ENCODE data around the gene GPC6. TPM values are rescaled to one million over a fixed set of nuclear protein-coding genes. Genes with fewer than 3 reads are reported as not detected.

The GPC6 gene
- total and polyA plus RNA-seq, 2 donors (not counting 1 experiment from before 2014, with no cell fraction given) = not detected

- Histone ChIP-seq H4K20me1 (ENCODE audit: control insufficient read depth, insufficient read depth, low read length, poor library complexity, severe bottlenecking) (no peaks in the 10 kb centered on the region), H3K79me2 (ENCODE audit: control insufficient read depth, insufficient read depth, low read length) (no peaks in the 10 kb centered on the region), H3K36me3 (replicated peaks in 1 of 2; ENCODE audit: control extremely low read depth in 1 of 2, control insufficient read depth in 1 of 2, extremely low read depth in 1 of 2, insufficient read depth in 2 of 2, low read length in 1 of 2) (no peaks in the 10 kb centered on the region), H3K27me3 (replicated peaks in 1 of 4; ENCODE audit: control extremely low read depth in 1 of 4, control insufficient read depth in 3 of 4, insufficient read depth in 4 of 4, low read length in 3 of 4) (no peaks in the 10 kb centered on the region), H2AFZ (ENCODE audit: insufficient read depth, low read depth, low read length, poor library complexity, severe bottlenecking) (no peak overlapping the region), H3K9ac (ENCODE audit: low read length) (no peak overlapping the region), H3K4me2 (replicated peaks; ENCODE audit: low read depth, low read length, poor library complexity, severe bottlenecking) (no peak overlapping the region), H3K4me3 (ENCODE audit: control extremely low read depth in 1 of 5, extremely low read depth in 1 of 5, insufficient read depth in 1 of 5, low read depth in 2 of 5, low read length in 4 of 5) (no peak overlapping the region), H3K4me1 (ENCODE audit: control insufficient read depth in 2 of 2, insufficient read depth in 2 of 2, low read length in 2 of 2) (no peaks in the 10 kb centered on the region), H3K9me3 (ENCODE audit: control extremely low read depth in 1 of 3, control insufficient read depth in 2 of 3, insufficient read depth in 1 of 3, low read length in 2 of 3) (peaks cover 0 to 2% (median 0%) of the 10 kb centered on the region in 3 donors), H3K27ac (ENCODE audit: low read length in 2 of 2) (no peak overlapping the region)
- Mint-ChIP-seq H3K27me3 (no peaks in the 10 kb centered on the region), H3K4me1 (no peaks in the 10 kb centered on the region), H3K4me3 (no peak overlapping the region), H3K9me3 (ENCODE audit: insufficient read depth) (peaks cover 6% of the 10 kb centered on the region), H3K27ac (no peak overlapping the region)
- ATAC-seq (ENCODE audit: low read depth) (no peak), DNase-seq (no peak)
- ChIA-PET CTCF (no interaction called here), POLR2A (no interaction called here)
- TF ChIP-seq EZH2 (IDR thresholded peaks at IDR 0.05; ENCODE audit: borderline replicate concordance, insufficient read depth, low read depth, low read length, poor library complexity, severe bottlenecking) = no peak
- no peak for TF ChIP-seq CTCF (IDR thresholded peaks at IDR 0.05)
- intact Hi-C loops (cut with micrococcal nuclease) = no loop called here
- no CpG with 5 or more reads among the region's 1 CpG for WGBS (ENCODE audit: insufficient coverage)
These were observed 275.5 kb downstream of the GPC6 start for GRCh38 chr13:93502071-93502470.

GRCh38 chr13:93502987-93503615, 276.5 kb downstream of the GPC6 start:
- H3K9me3 Mint-ChIP-seq (ENCODE audit: insufficient read depth) = peaks cover 6% of the 10 kb centered on the region
- H3K27ac Mint-ChIP-seq = no peak overlapping the region
- Histone ChIP-seq H3K4me2 (replicated peaks; ENCODE audit: low read depth, low read length, poor library complexity, severe bottlenecking) (no peak overlapping the region), H3K9me3 (ENCODE audit: control extremely low read depth in 1 of 3, control insufficient read depth in 2 of 3, insufficient read depth in 1 of 3, low read length in 2 of 3) (peaks cover 0 to 2% (median 0%) of the 10 kb centered on the region in 3 donors), H4K20me1 (ENCODE audit: control insufficient read depth, insufficient read depth, low read length, poor library complexity, severe bottlenecking) (no peaks in the 10 kb centered on the region), H3K4me1 (ENCODE audit: control insufficient read depth in 2 of 2, insufficient read depth in 2 of 2, low read length in 2 of 2) (no peaks in the 10 kb centered on the region), H3K27ac (ENCODE audit: low read length in 2 of 2) (no peak overlapping the region), H3K27me3 (replicated peaks in 1 of 4; ENCODE audit: control extremely low read depth in 1 of 4, control insufficient read depth in 3 of 4, insufficient read depth in 4 of 4, low read length in 3 of 4) (no peaks in the 10 kb centered on the region), H3K9ac (ENCODE audit: low read length) (no peak overlapping the region), H2AFZ (ENCODE audit: insufficient read depth, low read depth, low read length, poor library complexity, severe bottlenecking) (no peak overlapping the region), H3K79me2 (ENCODE audit: control insufficient read depth, insufficient read depth, low read length) (no peaks in the 10 kb centered on the region), H3K4me3 (ENCODE audit: control extremely low read depth in 1 of 5, extremely low read depth in 1 of 5, insufficient read depth in 1 of 5, low read depth in 2 of 5, low read length in 4 of 5) (no peak overlapping the region), H3K36me3 (replicated peaks in 1 of 2; ENCODE audit: control extremely low read depth in 1 of 2, control insufficient read depth in 1 of 2, extremely low read depth in 1 of 2, insufficient read depth in 2 of 2, low read length in 1 of 2) (no peaks in the 10 kb centered on the region)
- DNase-seq (no peak), ATAC-seq (ENCODE audit: low read depth) (no peak)
- no peaks in the 10 kb centered on the region for H3K27me3 Mint-ChIP-seq
- 80% methylated on average over 1 of the region's 1 CpG for WGBS (ENCODE audit: insufficient coverage)
- no peak for TF ChIP-seq CTCF (IDR thresholded peaks at IDR 0.05)
- no peak for TF ChIP-seq EZH2 (IDR thresholded peaks at IDR 0.05; ENCODE audit: borderline replicate concordance, insufficient read depth, low read depth, low read length, poor library complexity, severe bottlenecking)
- ChIA-PET CTCF (no interaction called here), POLR2A (no interaction called here)
- H3K4me3 Mint-ChIP-seq = no peak overlapping the region
- H3K4me1 Mint-ChIP-seq = no peaks in the 10 kb centered on the region
- intact Hi-C loops (cut with micrococcal nuclease) = no loop called here

Measured in B cell (primary cell).